Measurements from ENCODE around the gene ARHGEF3.
A peak's percentile ranks its signal among the peaks of the same experiment; 100 is the strongest.

The ARHGEF3 gene

DNA sequence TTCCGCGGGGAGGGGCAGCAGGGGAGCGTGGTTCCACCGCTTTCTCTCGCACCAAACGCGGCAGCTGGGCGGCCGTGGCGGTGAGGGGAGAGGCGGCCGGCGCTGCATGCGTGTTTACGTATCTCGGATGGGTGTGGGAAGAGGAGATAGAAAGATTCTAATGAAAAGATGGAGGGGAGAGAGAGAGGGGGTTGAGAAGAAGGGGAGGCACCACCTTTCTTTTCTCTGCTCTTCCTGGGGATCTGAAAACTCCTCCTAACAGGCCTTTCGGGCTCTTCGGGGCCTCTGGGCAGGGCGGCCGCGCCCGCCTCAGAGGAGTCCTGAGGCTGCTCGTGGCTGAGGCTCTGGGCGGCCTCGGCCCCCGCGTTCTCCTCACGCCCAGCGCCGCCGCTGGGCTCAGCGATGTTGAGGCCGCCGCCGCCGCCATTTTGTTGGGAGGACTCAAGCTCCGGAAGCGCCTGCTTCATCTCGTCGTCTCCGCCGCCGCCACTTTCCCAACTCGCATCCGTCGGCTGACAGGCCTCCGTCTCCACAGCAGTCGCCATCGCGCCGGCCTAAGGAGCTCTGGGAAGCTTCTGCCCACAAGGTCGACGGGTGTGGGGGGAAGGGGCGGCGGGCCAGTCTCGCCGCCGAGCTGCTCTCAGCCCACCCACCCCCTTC lies 119.2 kb downstream of the ARHGEF3 start:
- DNase-seq (ENCODE audit: low read depth) = peak; percentile 68

DNA sequence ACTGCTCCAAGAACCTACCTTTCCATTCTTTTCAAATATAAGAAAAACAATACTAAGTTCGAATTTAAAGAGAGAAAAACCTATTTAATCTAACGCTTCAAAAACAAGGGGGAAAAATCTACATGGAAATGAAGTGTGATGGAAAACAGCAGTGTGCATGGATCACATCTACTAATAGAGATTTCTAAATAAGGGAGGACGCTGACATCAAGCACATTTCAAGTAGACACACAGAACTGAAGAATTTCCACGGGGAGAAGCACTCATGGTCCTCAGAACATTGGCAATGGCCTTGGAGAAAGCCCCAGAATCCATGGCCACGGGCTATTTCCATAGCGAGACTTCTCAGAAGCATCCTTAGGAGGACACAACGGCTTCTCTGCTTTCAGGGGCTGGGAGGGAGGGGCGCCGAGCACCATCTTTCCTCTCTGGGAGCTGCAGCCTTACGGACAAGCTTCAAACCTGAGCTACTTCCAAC lies 119.7 kb downstream of the ARHGEF3 start:
- DNase-seq (ENCODE audit: low read depth) = no peak

- DNase-seq (ENCODE audit: low read depth) = no peak
These were observed 121.6 kb downstream of the ARHGEF3 start for GRCh38 chr3:56680054-56680580.

All from activated T-helper 1 cell treated with Interleukin-2 at 50 U/mL for 16 hours (primary cell).